ENCODE measurements around the gene RAB40B. TPM values are rescaled to one million over a fixed set of nuclear protein-coding genes. Genes with fewer than 3 reads are reported as not detected.

Gene RAB40B
- total RNA-seq, 1 donor from 2014 or later: 17.0 TPM

DNA sequence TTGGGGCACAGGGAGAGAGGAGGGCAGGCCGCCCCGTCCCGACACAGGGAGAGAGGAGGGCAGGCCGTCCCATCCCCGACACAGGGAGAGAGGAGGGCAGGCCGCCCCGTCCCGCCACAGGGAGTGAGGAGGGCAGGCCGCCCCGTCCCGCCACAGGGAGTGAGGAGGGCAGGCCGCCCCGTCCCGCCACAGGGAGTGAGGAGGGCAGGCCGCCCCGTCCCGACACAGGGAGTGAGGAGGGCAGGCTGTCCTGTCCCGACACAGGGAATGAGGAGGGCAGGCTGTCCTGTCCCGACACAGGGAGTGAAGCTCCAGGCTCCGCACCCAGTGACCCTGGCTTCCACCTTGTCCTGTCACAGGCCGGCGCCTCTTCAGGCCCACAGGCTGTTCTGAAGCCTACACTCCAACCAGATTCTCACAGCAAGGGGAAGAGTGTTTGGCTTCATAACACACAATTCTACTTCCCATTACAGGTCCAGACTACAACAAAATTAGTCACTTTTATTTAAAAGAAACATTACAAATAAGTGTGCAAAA, 84.3 kb downstream of the RAB40B start:
- DNase-seq: no peak

DNA sequence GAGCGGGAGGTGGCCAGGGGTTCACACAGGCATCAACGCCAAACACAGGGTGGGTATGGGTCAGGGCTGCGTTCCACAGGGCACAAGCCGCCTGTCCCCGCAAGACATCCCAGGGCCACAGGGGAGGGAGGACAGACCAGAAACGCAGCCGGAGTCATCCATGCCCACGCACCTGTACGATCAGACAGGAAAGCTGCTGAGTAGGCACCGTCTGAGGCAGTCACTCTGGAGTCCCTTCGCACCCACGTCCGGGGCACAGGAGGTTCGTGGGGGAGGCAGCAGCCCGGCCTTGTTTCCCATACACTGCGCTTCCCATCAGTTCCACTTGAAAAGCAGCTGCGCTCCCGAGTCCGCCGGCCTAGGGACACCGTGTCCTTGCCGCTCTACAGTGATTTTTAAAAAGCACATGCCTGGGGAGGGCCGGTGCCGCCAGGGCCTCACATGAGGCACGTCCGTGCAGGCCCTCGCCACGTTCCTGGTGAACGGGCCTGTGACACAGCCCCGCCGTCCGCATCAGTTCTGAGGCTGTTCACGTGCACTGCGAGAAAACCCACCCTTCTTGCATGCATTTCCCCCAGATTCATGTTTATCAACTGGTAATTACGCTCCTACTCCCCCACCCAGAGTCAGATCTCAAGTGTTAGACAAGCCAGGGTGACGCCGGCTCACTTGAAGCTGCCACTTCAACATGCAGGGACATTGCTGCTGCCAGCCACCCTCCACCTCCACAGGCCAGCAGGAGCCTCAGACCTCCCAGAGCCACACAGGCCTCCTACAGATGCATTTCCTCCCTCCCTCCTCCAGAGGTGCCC, 85.0 kb downstream of the RAB40B start:
- DNase-seq: no peak

DNA sequence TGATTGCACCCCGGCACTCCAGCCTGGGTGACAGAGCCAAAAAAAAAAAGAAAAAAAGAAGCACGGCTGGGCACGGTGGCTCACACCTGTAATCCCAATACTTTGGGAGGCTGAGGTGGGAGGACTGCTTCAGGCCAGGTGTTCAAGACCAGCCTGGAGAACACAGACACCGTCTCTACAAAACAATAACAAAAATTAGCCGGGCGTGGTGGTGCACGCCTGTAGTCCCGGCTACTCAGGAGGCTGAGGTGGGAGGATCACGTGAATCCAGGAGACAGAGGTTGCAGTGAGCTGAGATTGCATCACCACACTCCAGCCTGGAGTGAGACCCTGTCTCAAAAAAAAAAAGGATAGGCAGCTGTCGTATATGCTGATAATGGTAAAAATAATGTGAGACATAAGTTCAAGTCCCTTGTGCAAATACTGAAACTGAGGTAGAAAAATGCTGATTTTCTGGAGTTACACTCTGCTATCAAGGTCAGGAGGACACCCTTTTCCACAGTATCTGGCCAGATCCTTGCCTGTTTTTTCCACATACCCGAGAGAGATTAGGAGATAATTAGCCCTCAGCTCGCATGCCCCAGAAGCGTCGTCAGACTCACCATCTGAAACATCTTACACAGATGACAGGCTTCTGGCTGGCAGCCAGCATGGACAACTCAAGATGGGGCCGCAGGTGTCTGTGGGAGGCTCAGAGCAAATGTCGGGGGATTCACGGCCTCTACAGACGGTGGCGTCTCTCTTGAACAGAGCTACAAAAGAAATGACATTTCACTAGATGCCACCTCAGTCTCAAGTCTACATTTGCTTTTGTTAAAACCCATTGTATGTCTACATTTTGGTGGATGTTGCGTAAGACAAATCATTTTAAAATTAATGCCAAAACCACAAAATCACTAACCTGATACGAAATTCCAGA, 87.1 kb downstream of the RAB40B start:
- DNase-seq: no peak

DNA sequence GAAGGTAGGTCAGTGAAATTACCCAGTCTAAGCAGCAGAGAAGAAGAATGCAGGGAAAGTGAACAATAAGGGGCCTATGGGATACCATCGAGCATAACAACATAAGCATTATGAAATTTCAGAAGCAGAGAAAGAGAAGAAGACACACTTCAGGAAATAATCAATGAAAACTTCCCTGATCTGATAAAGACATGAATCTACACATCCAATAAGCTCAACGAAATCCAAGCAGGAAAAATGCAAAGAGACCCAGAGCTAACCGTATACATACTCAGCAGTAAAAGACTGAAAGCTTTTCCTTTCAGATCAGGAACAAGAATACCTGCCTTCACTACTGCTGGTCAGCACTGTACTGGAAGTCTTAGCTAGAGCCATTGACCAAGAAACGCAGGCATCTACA, 88.8 kb downstream of the RAB40B start:
- DNase-seq: no peak

DNA sequence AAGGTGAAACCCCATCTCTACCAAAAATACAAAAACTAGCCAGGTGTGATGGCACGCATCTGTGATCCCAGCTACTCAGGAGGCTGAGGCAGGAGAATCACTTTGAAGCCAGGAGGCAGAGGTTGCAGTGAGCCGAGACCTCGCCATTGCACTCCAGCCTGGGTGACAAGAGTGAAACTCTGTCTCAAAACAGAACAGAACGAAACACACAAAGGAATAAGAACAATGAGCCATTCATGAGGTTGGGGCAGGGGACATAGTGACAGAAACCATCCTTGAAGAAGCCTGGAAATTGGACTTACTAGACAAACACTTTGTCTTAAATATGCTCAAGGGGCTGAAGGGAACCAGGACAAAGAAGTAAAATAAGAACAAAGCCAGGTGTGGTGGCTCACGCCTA, 89.7 kb downstream of the RAB40B start:
- no peak for DNase-seq

DNA sequence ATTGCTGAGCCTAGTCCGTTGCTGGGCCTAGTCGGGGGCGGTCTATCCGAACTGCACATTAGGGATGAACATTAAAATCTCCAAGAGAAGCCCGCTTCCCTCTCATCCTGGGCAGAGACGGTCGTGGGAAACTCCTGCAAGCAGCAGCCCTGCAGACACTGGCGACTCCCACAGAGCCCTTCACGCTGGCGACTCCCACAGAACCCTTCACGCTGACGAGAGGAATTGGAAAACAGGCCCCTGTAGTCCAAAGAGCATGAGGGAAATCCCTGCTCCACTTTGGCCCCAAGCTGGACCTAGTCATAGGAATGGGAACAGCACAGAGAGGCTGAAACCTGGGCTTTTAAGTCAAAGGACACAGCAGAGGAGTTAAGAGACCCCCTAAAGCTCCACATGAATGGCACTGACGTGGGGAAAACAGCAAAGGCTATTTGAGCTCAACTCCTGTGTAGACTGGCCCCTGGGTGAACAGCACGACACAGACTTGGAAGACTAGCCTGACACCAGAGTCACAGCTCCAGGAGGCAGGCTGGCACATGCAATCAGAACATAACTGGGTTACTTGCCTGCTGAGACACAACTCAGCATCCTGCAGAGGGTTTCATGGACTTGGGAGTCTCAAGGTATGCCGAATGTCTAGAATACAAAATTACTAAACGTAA, 92.4 kb downstream of the RAB40B start:
- no peak for DNase-seq

Small RNA genes lying within 50 kb of the gene (small RNA-seq; reads per million reads assigned to genes)
- gene MIR4525: 0.09 reads per million

Other genes with a start within 250 kb of the RAB40B start
- gene CYBC1, start 247.9 kb downstream of the RAB40B start, total RNA-seq: 22.9 TPM
- 38.1 TPM for gene NARF, start 240.0 kb downstream of the RAB40B start, total RNA-seq
- 41.2 TPM for gene FOXK2, start 179.0 kb downstream of the RAB40B start, total RNA-seq
- gene WDR45B, start 50.3 kb downstream of the RAB40B start, total RNA-seq: 52.4 TPM
- 21.2 TPM for gene FN3KRP, start 18.0 kb upstream of the RAB40B start, total RNA-seq
- gene FN3K, start 36.9 kb upstream of the RAB40B start, total RNA-seq: 11.1 TPM
- gene TBCD, start 53.4 kb upstream of the RAB40B start, total RNA-seq: 58.2 TPM
- gene ZNF750, start 141.3 kb upstream of the RAB40B start, total RNA-seq: not detected

Data from occipital lobe (tissue), 3 donors.